ENCODE measurements around the gene TMEM119. TPM values are rescaled to one million over a fixed set of nuclear protein-coding genes. Genes with fewer than 3 reads are reported as not detected.
A peak's percentile ranks its signal among the peaks of the same experiment; 100 is the strongest.

TMEM119 gene
- total RNA-seq, 1 donor from 2014 or later, result 0.72 TPM

DNA sequence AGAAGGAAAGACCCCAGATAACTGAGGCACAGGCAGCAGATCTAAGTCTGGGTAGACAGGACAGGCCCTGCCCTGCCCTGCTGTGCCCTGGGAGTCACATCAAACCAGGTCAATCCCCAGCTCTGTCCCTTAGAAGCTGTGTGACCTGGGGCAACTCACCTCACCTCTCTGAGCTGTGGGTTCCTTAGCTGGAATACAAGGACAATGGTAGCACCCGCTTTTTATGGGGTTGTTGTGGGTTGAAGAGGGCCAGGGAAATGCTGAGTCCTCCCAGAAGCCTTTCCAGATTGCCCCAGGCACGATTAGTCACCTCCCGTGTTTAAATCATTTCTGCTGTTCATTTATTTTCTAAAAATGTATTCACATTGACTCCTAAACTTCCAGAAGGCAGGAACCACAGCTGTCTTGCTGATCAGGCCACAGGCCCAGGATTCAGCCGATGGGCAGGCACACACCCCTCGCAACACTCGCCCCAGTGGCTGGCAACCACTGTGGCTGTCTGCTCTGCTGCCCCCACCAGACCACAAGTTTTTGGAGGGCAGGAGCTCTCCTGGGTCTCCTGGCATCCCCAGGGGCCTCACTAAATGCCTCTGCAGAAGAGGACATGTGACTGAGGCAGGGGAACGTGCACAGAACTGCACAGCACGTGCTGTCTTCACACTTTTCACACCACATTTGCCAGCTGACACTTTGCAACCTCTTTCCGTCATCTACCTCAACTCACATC, 32.8 kb upstream of the TMEM119 start:
- H3K4me1 Mint-ChIP-seq, result peaks cover 26% of the 10 kb centered on the region
- no peaks in the 10 kb centered on the region for H3K27me3 Mint-ChIP-seq (ENCODE audit: low read depth)
- H3K27ac Mint-ChIP-seq (ENCODE audit: unreplicated experiment), result peak overlapping the region; percentile 35
- no peak overlapping the region for H3K4me3 Mint-ChIP-seq
- no peaks in the 10 kb centered on the region for H3K9me3 Mint-ChIP-seq
- DNase-seq (ENCODE audit: low read depth, low spot score), result no peak
- TF ChIP-seq CTCF (conservative IDR thresholded peaks at IDR 0.05), result no peak
- no peaks in the 10 kb centered on the region for H3K36me3 Mint-ChIP-seq (ENCODE audit: low read depth)

GRCh38 chr12:108629824-108630476, 32.1 kb upstream of the TMEM119 start:
- Mint-ChIP-seq H3K27me3 (ENCODE audit: low read depth) (no peaks in the 10 kb centered on the region), H3K36me3 (ENCODE audit: low read depth) (no peaks in the 10 kb centered on the region), H3K27ac (ENCODE audit: unreplicated experiment) (peak overlapping the region; percentile 75), H3K4me3 (no peak overlapping the region), H3K9me3 (no peaks in the 10 kb centered on the region), H3K4me1 (peaks cover 25% of the 10 kb centered on the region)
- DNase-seq (ENCODE audit: low read depth, low spot score), result no peak
- no peak for TF ChIP-seq CTCF (conservative IDR thresholded peaks at IDR 0.05)

- Mint-ChIP-seq H3K4me3 (no peak overlapping the region), H3K36me3 (ENCODE audit: low read depth) (no peaks in the 10 kb centered on the region), H3K4me1 (peaks cover 21% of the 10 kb centered on the region), H3K27me3 (ENCODE audit: low read depth) (no peaks in the 10 kb centered on the region), H3K9me3 (no peaks in the 10 kb centered on the region), H3K27ac (ENCODE audit: unreplicated experiment) (no peak overlapping the region)
- no peak for TF ChIP-seq CTCF (conservative IDR thresholded peaks at IDR 0.05)
- no peak for DNase-seq (ENCODE audit: low read depth, low spot score)
Observed at GRCh38 chr12:108629151-108629550, 31.3 kb upstream of the TMEM119 start.

DNA sequence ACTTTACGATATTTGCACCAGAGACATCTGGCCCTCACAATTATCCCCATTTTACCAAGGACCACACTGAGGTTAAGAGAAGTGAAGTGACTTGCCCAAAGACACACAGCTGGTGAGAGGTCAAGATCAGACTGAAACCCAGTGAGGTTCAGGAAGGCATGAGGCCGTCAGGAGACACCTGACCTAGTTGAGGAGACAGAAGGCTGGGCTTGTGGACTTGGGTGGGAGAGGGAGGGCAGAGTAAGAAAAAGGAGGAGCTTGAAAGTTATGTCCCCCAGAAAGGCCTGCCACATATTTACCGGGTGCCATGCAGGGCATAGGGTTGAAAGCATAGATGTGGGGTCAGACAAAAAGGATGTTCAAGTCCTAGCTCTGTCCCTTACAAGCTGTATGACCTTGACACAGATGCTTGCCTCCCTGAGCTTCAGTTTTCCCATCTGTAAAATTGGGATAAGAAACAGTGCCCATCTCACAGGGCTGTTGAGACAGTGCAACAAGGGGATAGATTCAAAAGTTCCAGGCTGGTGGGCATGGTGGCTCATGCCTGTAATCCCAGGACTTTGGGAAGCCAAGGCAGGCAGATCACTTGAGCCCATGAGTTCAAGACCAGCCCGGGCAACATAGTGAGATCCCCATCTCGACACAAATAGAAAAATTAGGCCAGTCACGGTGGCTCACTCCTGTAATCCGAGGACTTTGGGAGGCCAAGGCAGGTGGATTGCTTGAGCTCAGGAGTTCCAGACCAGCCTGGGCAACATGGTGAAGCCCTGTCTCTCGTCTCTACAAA, 29.4 kb upstream of the TMEM119 start:
- no peak for TF ChIP-seq CTCF (conservative IDR thresholded peaks at IDR 0.05)
- Mint-ChIP-seq H3K4me3 (no peak overlapping the region), H3K9me3 (peaks cover 2% of the 10 kb centered on the region), H3K27ac (ENCODE audit: unreplicated experiment) (no peak overlapping the region), H3K4me1 (peaks cover 25% of the 10 kb centered on the region), H3K27me3 (ENCODE audit: low read depth) (no peaks in the 10 kb centered on the region), H3K36me3 (ENCODE audit: low read depth) (no peaks in the 10 kb centered on the region)
- no peak for DNase-seq (ENCODE audit: low read depth, low spot score)

GRCh38 chr12:108625228-108625627, 27.3 kb upstream of the TMEM119 start:
- Mint-ChIP-seq H3K27me3 (ENCODE audit: low read depth) (no peaks in the 10 kb centered on the region), H3K27ac (ENCODE audit: unreplicated experiment) (no peak overlapping the region), H3K9me3 (peaks cover 2% of the 10 kb centered on the region), H3K36me3 (ENCODE audit: low read depth) (no peaks in the 10 kb centered on the region), H3K4me3 (no peak overlapping the region), H3K4me1 (peaks cover 23% of the 10 kb centered on the region)
- no peak for DNase-seq (ENCODE audit: low read depth, low spot score)
- no peak for TF ChIP-seq CTCF (conservative IDR thresholded peaks at IDR 0.05)
